Lung (tissue), 12 donors: ENCODE results near the gene CCDC80. TPM values are rescaled to one million over a fixed set of nuclear protein-coding genes. Genes with fewer than 3 reads are reported as not detected.

Experiments
- ATAC-seq: fragments of 200-7000 bp; cut with Tn5 transposase; one replicate; pipeline ENCODE4 v1.9.1; 2020; ENCODE audit warnings: moderate number of reproducible peaks; ENCODE audit not compliant: insufficient read depth, low FRiP score
- DNase-seq, 3 donors: peaks; one replicate each; pipeline ENCODE4 v3.0.0-alpha.2; 2013 to 2017
- H3K27ac ChIP-seq, 2 donors: one replicate each; pipeline ENCODE4 v1.5.1; 2013; ENCODE audit warnings: mild to moderate bottlenecking in 2 of 2, moderate library complexity in 2 of 2, control low read depth in 1 of 2, inconsistent platforms in 1 of 2, low read depth in 1 of 2, low read length in 1 of 2
- H3K27me3 ChIP-seq, 3 donors: one replicate each; pipeline ENCODE4 v1.5.1; 2013; ENCODE audit warnings: low read length in 2 of 3; ENCODE audit not compliant: control insufficient read depth in 3 of 3, insufficient read depth in 3 of 3
- H3K36me3 ChIP-seq, 4 donors: one replicate each; pipeline ENCODE4 v1.5.1; 2013; ENCODE audit warnings: low read length in 4 of 4, mild to moderate bottlenecking in 1 of 4, moderate library complexity in 1 of 4; ENCODE audit not compliant: control insufficient read depth in 4 of 4, insufficient read depth in 4 of 4
- H3K4me1 ChIP-seq, 5 donors: one replicate each; pipeline ENCODE4 v1.5.1; 2013; ENCODE audit warnings: low read length in 5 of 5, mild to moderate bottlenecking in 2 of 5, moderate library complexity in 1 of 5; ENCODE audit not compliant: control insufficient read depth in 5 of 5, insufficient read depth in 5 of 5
- H3K4me3 ChIP-seq: one replicate; pipeline ENCODE4 v1.5.1; 2013; ENCODE audit warnings: mild to moderate bottlenecking, control low read depth, moderate library complexity
- H3K9ac ChIP-seq, 2 donors: one replicate each; pipeline ENCODE4 v1.5.1; 2013; ENCODE audit warnings: low read length in 2 of 2, control low read depth in 1 of 2; ENCODE audit not compliant: insufficient read depth in 1 of 2
- H3K9me3 ChIP-seq, 4 donors: one replicate each; pipeline ENCODE4 v1.5.1; 2013; ENCODE audit warnings: low read length in 3 of 4, mild to moderate bottlenecking in 1 of 4, moderate library complexity in 1 of 4; ENCODE audit not compliant: control insufficient read depth in 4 of 4, insufficient read depth in 3 of 4
- CTCF ChIP-seq: IDR thresholded peaks from 2 replicates; pipeline ENCODE4 v1.5.1; 2012; ENCODE audit warnings: mild to moderate bottlenecking; ENCODE audit errors: control extremely low read depth, extremely low read depth
- WGBS, 2 donors: extraction: QIAGEN DNeasy Blood & Tissue Kit; methylation state at CpG; one replicate each; pipeline ENCODE4 v1.1.7; 2013; 5-methylcytosine and 5-hydroxymethylcytosine counted together
- polyA plus RNA-seq, 2 donors: library from polyadenylated mRNA; stranded (reverse); fragments of 200-250 nt; gene quantifications; one replicate each; pipeline ENCODE4 v1.2.1, GENCODE V29; 2013
- total RNA-seq, 2 donors: library from RNA; depleted of rRNA in 1 of 2; stranded (reverse); fragments of >200 nt in 1 of 2; gene quantifications; one replicate each; pipeline ENCODE4 v1.2.1, GENCODE V29; 2014 to 2021
- donor health status: control.
- donor health status: control.
- donor health status: Bipolar disorder and iron deficiency.
- donor health status: healthy.
- donor health status: DM: yes; HTN: yes; CAD: no.

CCDC80 gene
- total and polyA plus RNA-seq, 4 donors = 19.0 to 63.3 (median 29.3) TPM

GRCh38 chr3:112688819-112689218 is 47.9 kb upstream of the CCDC80 start:
- no peak for TF ChIP-seq CTCF
- DNase-seq = no peak
- H3K27me3 ChIP-seq = no peaks in the 10 kb centered on the region
- peaks cover 0 to 2% (median 0%) of the 10 kb centered on the region in 4 donors for H3K9me3 ChIP-seq
- WGBS, 2 donors = 70 to 78% methylated on average over 2 of the region's 2 CpGs
- no peak overlapping the region for H3K4me3 ChIP-seq
- ATAC-seq = no peak
- no peak overlapping the region for H3K9ac ChIP-seq
- no peaks in the 10 kb centered on the region for H3K4me1 ChIP-seq
- no peaks in the 10 kb centered on the region for H3K36me3 ChIP-seq
- H3K27ac ChIP-seq = no peak overlapping the region

- ATAC-seq = no peak
- Histone ChIP-seq H3K36me3 (no peaks in the 10 kb centered on the region), H3K9ac (no peak overlapping the region), H3K4me3 (no peak overlapping the region), H3K9me3 (no peaks in the 10 kb centered on the region), H3K4me1 (no peaks in the 10 kb centered on the region), H3K27me3 (no peaks in the 10 kb centered on the region), H3K27ac (no peak overlapping the region)
- WGBS, 2 donors = 71 to 79% methylated on average over 2 of the region's 2 CpGs
- no peak for DNase-seq
- no peak for TF ChIP-seq CTCF
Measured at GRCh38 chr3:112688085-112688769, 47.3 kb upstream of the CCDC80 start.

- H3K4me1 ChIP-seq = no peaks in the 10 kb centered on the region
- no peak overlapping the region for H3K27ac ChIP-seq
- DNase-seq (no peak), ATAC-seq (no peak)
- 88 to 90% methylated on average over 1 of the region's 1 CpG for WGBS, 2 donors
- H3K9ac ChIP-seq = no peak overlapping the region
- H3K9me3 ChIP-seq = no peaks in the 10 kb centered on the region
- H3K27me3 ChIP-seq = no peaks in the 10 kb centered on the region
- no peak overlapping the region for H3K4me3 ChIP-seq
- no peak for TF ChIP-seq CTCF
- H3K36me3 ChIP-seq = no peaks in the 10 kb centered on the region
Measured at GRCh38 chr3:112687616-112688015, 46.7 kb upstream of the CCDC80 start.

- Histone ChIP-seq H3K27ac (no peak overlapping the region), H3K9ac (no peak overlapping the region), H3K36me3 (no peaks in the 10 kb centered on the region), H3K9me3 (no peaks in the 10 kb centered on the region), H3K4me1 (no peaks in the 10 kb centered on the region), H3K4me3 (no peak overlapping the region), H3K27me3 (no peaks in the 10 kb centered on the region)
- DNase-seq (no peak), ATAC-seq (no peak)
- WGBS, 2 donors = 68 to 73% methylated on average over 3 of the region's 3 CpGs
- no peak for TF ChIP-seq CTCF
Measured at GRCh38 chr3:112687211-112687610, 46.3 kb upstream of the CCDC80 start.
